GM18868 (cell line): Measurements from ENCODE around the gene SLC35B4.

Experiments used
- ATAC-seq: cut with Tn5 transposase; IDR thresholded peaks from one replicate; pipeline ENCODE4 v1.9.1; 2021; ENCODE audit warnings: mild to moderate bottlenecking, moderate library complexity; ENCODE audit not compliant: unreplicated experiment

The SLC35B4 gene

GRCh38 chr7:134316539-134317344 is at the start of gene SLC35B4:
Gene SLC35B4 (minus strand): TSS chr7:134316930. CDS start chr7:134316751, 179 bp downstream.
- peak; percentile 99 for ATAC-seq

- no peak for ATAC-seq
Observed at GRCh38 chr7:134366481-134366880, 49.8 kb upstream of the SLC35B4 start.

- no peak for ATAC-seq
Observed at GRCh38 chr7:134365341-134366054, 48.8 kb upstream of the SLC35B4 start.

GRCh38 chr7:134364619-134365037 is 47.9 kb upstream of the SLC35B4 start:
- no peak for ATAC-seq

GRCh38 chr7:134362587-134363483 is 46.1 kb upstream of the SLC35B4 start:
- no peak for ATAC-seq

GRCh38 chr7:134359787-134360432 is 43.2 kb upstream of the SLC35B4 start:
- ATAC-seq: no peak

GRCh38 chr7:134357486-134357885 is 40.8 kb upstream of the SLC35B4 start:
- ATAC-seq: no peak

GRCh38 chr7:134356421-134356936 is 39.7 kb upstream of the SLC35B4 start:
- ATAC-seq: no peak

- ATAC-seq: no peak
Observed at GRCh38 chr7:134355927-134356326, 39.2 kb upstream of the SLC35B4 start.

- no peak for ATAC-seq
Observed at GRCh38 chr7:134355004-134355525, 38.3 kb upstream of the SLC35B4 start.

- no peak for ATAC-seq
Observed at GRCh38 chr7:134353411-134353810, 36.7 kb upstream of the SLC35B4 start.

- no peak for ATAC-seq
Observed at GRCh38 chr7:134351424-134351823, 34.7 kb upstream of the SLC35B4 start.

- no peak for ATAC-seq
Observed at GRCh38 chr7:134350709-134351108, 34.0 kb upstream of the SLC35B4 start.

GRCh38 chr7:134347567-134347966 is 30.8 kb upstream of the SLC35B4 start:
- ATAC-seq: no peak

GRCh38 chr7:134343796-134344195 is 27.1 kb upstream of the SLC35B4 start:
- ATAC-seq: no peak

- no peak for ATAC-seq
Observed at GRCh38 chr7:134343136-134343535, 26.4 kb upstream of the SLC35B4 start.

- ATAC-seq: no peak
Observed at GRCh38 chr7:134339475-134339874, 22.7 kb upstream of the SLC35B4 start.

GRCh38 chr7:134337980-134338379 is 21.2 kb upstream of the SLC35B4 start:
- no peak for ATAC-seq

- ATAC-seq: no peak
Observed at GRCh38 chr7:134334408-134334807, 17.7 kb upstream of the SLC35B4 start.

GRCh38 chr7:134333943-134334342 is 17.2 kb upstream of the SLC35B4 start:
- no peak for ATAC-seq
